Thyroid gland (tissue), 4 donors: Measurements from ENCODE around the gene UCKL1.

Source experiments
- CTCF ChIP-seq, 6 experiments: fragments of 200-600 bp in 3 of 6; fragments of 450-650 bp in 3 of 6; sonication (generic) in 3 of 6; IDR thresholded peaks; one replicate each; pipeline ENCODE4 v1.5.1; 2016 to 2019; ENCODE audit warnings: antibody characterized with exemption in 6 of 6, mild to moderate bottlenecking in 2 of 6, inconsistent platforms in 1 of 6, moderate library complexity in 1 of 6
- POLR2A ChIP-seq, 2 donors: fragments of 450-650 bp; IDR thresholded peaks; one replicate each; pipeline ENCODE4 v1.6.1; 2017; ENCODE audit warnings: antibody characterized with exemption in 2 of 2, mild to moderate bottlenecking in 2 of 2, moderate library complexity in 1 of 2

GRCh38 chr20:63940071-63940471 is 16.1 kb downstream of the UCKL1 start:
- TF ChIP-seq CTCF (IDR thresholded peaks at IDR 0.05) (no peak), POLR2A (IDR thresholded peaks at IDR 0.05) (no peak)
